Measurements from ENCODE around the gene PDGFD.

- no peak for TF ChIP-seq ARNT (IDR thresholded peaks at IDR 0.05)
- no peak for TF ChIP-seq SUZ12 (IDR thresholded peaks at IDR 0.05)
- no peak for TF ChIP-seq ZNF384 (IDR thresholded peaks at IDR 0.05)
- no peak for TF ChIP-seq FOXA1 (IDR thresholded peaks at IDR 0.05)
- no peak for TF ChIP-seq ELF4 (IDR thresholded peaks at IDR 0.05)
- TF ChIP-seq SP1 (IDR thresholded peaks at IDR 0.05) = no peak
- no peak for TF ChIP-seq TARDBP (IDR thresholded peaks at IDR 0.05)
- no peak for TF ChIP-seq FOXK2 (IDR thresholded peaks at IDR 0.05)
These were observed 29.2 kb downstream of the PDGFD start for GRCh38 chr11:104134745-104135144.
